Right cardiac atrium (tissue), 5 donors: Measurements from ENCODE around the gene ZRSR2. TPM values are rescaled to one million over a fixed set of nuclear protein-coding genes. Genes with fewer than 3 reads are reported as not detected.
A peak's percentile ranks its signal among the peaks of the same experiment; 100 is the strongest.

ENCODE experiments used
- ATAC-seq, 2 donors: fragments of 200-7000 bp; cut with Tn5 transposase; one replicate each; pipeline versions ENCODE4 v1.8.0 to v1.9.1; 2020; ENCODE audit warnings: moderate library complexity in 2 of 2, mild to moderate bottlenecking in 1 of 2
- DNase-seq, 3 donors: peaks; one replicate each; pipeline ENCODE4 v3.0.0-alpha.2; 2020
- H3K27ac ChIP-seq: one replicate; pipeline ENCODE4 v1.5.1; 2013; ENCODE audit warnings: mild to moderate bottlenecking, low read length, control low read depth, moderate library complexity
- H3K27me3 ChIP-seq: one replicate; pipeline ENCODE4 v1.6.1; 2013; ENCODE audit not compliant: control insufficient read depth, insufficient read depth
- H3K4me1 ChIP-seq: one replicate; pipeline ENCODE4 v1.6.1; 2013; ENCODE audit warnings: low read length; ENCODE audit not compliant: control insufficient read depth, insufficient read depth
- H3K4me3 ChIP-seq: one replicate; pipeline ENCODE4 v1.5.1; 2013; ENCODE audit warnings: low read length, control low read depth
- H3K9me3 ChIP-seq: one replicate; pipeline ENCODE4 v1.6.1; 2013; ENCODE audit warnings: low read length; ENCODE audit not compliant: control insufficient read depth
- WGBS: extraction: QIAGEN DNeasy Blood & Tissue Kit; methylation state at CpG from one replicate; pipeline ENCODE4 v1.1.7; 2013; 5-methylcytosine and 5-hydroxymethylcytosine counted together
- intact Hi-C, 4 donors: fragments of 100-400 bp; cut with DNase I; formaldehyde crosslinking; loops; one replicate each; pipeline versions ENCODE4 v1.11.0 to v1.14.0; 2022 to 2023
- polyA plus RNA-seq: library from polyadenylated mRNA; stranded (reverse); fragments of 200-250 nt; gene quantifications from one replicate; pipeline ENCODE4 v1.2.3, GENCODE V29; 2013
- total RNA-seq, 4 donors: library from RNA; stranded (reverse); fragmentation: NEBNext Ultra II Directional; extraction: Animal tissue kit (Norgen Biotek cat#: 25700); gene quantifications; one replicate each; pipeline ENCODE4 v1.2.1, GENCODE V29; 2021
- donor health status: healthy with polysubstance abuse.
- donor health status: DM: no; HTN: yes; CAD: no.
- donor health status: DM: no; HTN: no; CAD: no.
- donor health status: DM: no; HTN: yes; CAD: no; lungs with severe emphysema.
- donor health status: DM: yes; HTN: yes; CAD: no.

Gene ZRSR2
- total and polyA plus RNA-seq, 5 donors: 6.8 to 13.6 (median 8.3) TPM

DNA sequence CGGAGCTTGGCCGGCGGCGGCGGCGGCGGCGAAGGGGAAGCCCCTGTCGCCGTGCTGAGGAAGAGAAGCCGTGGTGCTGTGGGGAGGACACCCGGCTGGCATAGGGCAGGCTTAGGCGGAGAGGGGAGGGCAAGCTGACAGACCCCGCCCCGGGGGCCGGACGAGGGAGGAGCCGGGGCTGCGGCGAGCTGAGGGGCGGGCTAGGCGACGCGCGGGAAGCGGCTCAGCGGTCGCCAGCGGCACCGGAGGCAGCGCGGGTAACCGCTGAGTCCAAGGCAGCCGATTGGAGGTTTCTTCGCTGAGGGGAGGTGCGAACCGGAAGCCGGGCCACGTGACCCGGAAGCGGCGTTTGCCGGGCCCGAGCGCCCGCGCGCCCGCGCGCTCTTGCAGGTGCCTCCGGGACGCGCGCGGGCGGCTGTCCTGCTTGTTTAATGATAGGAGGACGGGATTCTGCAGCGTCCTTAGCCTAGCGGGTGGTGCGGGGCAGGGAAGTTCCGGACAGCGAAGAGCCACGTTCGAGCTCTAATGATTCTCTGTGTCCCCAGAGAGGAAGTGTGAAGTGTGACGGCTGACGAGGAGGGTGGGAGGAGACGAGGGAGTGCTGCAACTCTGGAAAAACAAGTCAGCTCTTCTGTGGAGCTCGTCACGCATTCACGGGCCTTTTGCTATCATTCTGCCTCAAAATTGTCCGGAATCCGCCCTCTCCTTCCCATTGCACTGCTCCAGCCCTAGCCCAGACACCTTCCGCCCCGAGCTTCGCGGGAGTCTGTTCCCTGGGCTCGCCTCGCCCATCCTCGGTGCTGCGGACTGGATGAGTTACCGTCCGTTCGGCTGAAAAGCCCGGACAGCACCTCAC, 64.7 kb downstream of the ZRSR2 start, which contains the start of gene AP1S2:
Gene AP1S2, minus strand, starts transcription at position 102 of the 856 bp plus-strand sequence. CDS start 2,289 bp downstream, outside the sequence.
- H3K4me1 ChIP-seq: no peaks in the 10 kb centered on the region
- ATAC-seq: peak; percentile 99
- intact Hi-C loops: no loop called here
- peak within 1 kb of the TSS; percentile 98 for H3K4me3 ChIP-seq
- under 1% methylated on average over 79 of the region's 85 CpGs for WGBS
- H3K27me3 ChIP-seq: no peaks in the 10 kb centered on the region
- H3K9me3 ChIP-seq: no peaks in the 10 kb centered on the region
- H3K27ac ChIP-seq: peak within 1 kb of the TSS; percentile 91
- DNase-seq: peak; percentile 95 to 98 (median 96)

DNA sequence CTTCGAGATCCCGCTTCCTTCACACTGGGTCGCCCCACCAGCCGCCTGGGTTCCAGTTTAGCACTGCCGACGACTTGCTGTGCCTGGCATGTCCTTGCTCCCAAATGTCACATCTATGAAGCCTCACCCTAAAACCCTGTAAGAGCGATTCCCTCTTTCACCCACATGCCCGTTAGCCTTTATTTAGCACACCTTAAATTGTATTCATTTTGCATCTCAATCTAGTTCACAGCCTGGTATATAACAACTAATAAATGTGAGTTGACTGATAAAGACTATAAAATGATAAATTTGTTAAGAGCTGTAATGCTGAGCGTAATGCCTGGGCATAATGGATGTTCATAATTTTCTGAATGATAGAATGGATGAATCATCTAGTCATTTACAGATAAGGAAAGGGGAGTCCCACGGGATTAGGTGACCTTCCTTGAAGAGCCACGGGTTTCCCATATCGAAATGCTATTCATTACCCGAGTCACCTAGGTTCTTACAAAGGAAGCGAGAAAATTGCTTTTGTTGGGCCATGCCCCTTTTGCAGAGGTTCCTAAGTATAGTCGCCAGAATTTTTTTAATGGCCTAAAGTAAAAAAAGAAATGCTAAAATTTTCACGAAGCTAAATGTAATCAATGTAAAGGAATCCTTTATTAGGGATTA, 65.4 kb downstream of the ZRSR2 start:
- H3K4me3 ChIP-seq: peak overlapping the region; percentile 44
- no peaks in the 10 kb centered on the region for H3K4me1 ChIP-seq
- H3K9me3 ChIP-seq: no peaks in the 10 kb centered on the region
- peak overlapping the region; percentile 82 for H3K27ac ChIP-seq
- ATAC-seq (no peak), DNase-seq (no peak)
- H3K27me3 ChIP-seq: no peaks in the 10 kb centered on the region
- intact Hi-C loops: no loop called here
- 7% methylated on average over 16 of the region's 16 CpGs for WGBS

DNA sequence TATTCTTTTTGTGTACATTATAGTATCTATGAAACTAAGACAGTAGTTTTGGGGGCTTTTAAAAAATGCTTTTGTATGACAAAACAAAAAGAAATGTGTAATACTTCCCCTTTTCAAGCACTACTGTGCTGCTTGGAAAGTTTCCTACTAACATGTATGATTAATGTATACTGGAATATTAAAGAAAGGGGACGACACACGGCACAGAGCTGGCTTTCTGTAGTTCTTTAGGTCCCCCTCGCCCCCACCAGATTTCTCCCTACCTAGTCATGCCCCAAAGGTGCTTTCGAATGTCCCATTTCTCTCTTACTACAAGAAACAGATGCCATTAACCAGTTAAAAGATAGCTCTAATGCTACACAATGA, 65.9 kb downstream of the ZRSR2 start:
- Histone ChIP-seq H3K9me3 (no peaks in the 10 kb centered on the region), H3K4me1 (no peaks in the 10 kb centered on the region), H3K27me3 (no peaks in the 10 kb centered on the region), H3K4me3 (no peak overlapping the region), H3K27ac (peak overlapping the region; percentile 52)
- intact Hi-C loops: no loop called here
- ATAC-seq: no peak
- 38% methylated on average over 4 of the region's 4 CpGs for WGBS
- no peak for DNase-seq

DNA sequence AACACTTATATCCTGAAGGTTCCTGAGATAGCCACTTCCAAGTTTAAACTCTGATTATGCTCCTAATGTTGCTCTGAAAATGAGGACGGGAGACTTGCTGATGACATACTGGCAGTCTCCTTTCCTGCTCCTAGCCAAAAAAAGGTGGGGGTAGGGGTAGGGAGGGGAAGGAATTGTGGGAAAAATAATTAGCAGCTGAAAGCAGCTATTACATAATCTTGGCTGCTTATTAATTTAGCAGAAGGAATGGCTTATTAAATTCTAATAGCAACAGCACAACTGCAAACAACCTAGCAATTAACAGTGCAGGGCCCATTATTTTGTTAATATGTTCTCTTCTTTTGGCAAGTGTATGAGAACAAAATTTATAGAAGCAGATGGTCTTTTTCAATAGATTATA, 66.4 kb downstream of the ZRSR2 start:
- intact Hi-C loops: no loop called here
- Histone ChIP-seq H3K27me3 (no peaks in the 10 kb centered on the region), H3K4me3 (no peak overlapping the region), H3K4me1 (no peaks in the 10 kb centered on the region), H3K27ac (no peak overlapping the region), H3K9me3 (no peaks in the 10 kb centered on the region)
- DNase-seq (no peak), ATAC-seq (no peak)
- 10% methylated on average over 1 of the region's 1 CpG for WGBS

DNA sequence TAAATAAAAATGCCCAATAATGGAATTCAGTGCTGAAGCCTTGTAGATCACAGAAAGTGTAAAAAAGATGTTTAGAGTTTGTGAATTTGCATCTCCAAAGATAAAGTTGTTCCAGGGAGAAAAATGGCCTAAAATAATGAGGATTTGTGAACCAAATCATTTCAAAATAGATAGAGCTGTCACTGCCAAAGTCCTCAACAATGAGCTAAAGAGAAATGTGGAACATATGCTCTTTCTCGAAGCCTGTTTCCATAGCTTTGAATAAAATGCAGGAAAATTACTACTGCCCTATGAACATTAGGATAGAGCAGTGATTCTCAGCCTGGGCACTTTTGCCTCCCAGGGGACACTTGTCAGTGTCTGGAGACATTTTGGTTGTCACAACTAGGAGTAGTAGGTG, 67.8 kb downstream of the ZRSR2 start:
- intact Hi-C loops: no loop called here
- H3K4me1 ChIP-seq: no peaks in the 10 kb centered on the region
- no peak for ATAC-seq
- H3K27me3 ChIP-seq: no peaks in the 10 kb centered on the region
- no peaks in the 10 kb centered on the region for H3K9me3 ChIP-seq
- 80% methylated on average over 1 of the region's 1 CpG for WGBS
- no peak overlapping the region for H3K4me3 ChIP-seq
- no peak overlapping the region for H3K27ac ChIP-seq
- DNase-seq: no peak

- Histone ChIP-seq H3K4me1 (no peaks in the 10 kb centered on the region), H3K4me3 (no peak overlapping the region), H3K27me3 (no peaks in the 10 kb centered on the region), H3K27ac (no peak overlapping the region), H3K9me3 (no peaks in the 10 kb centered on the region)
- DNase-seq (no peak), ATAC-seq (no peak)
- intact Hi-C loops: no loop called here
- WGBS: 91% methylated on average over 3 of the region's 3 CpGs
Measured at GRCh38 chrX:15860921-15861320, 70.6 kb downstream of the ZRSR2 start.

DNA sequence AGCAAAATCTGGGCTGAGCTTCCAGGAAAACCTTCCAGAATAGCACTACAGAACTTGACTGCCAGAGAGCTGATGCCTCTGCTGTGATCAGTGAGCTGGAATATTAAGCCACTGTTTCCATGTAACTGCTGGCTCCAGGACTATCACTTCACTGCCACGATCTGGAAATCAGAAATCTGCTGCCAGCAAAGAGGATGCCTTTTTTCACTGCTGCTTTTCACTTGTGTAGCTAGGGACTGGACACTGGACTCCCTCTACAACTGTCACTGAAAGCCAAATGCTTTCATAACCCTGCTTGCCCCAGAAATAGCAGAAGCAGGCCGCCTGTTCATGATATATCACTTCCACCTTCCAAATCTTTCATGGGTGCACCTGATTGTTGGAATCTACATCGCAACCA, 73.7 kb downstream of the ZRSR2 start:
- intact Hi-C loops: no loop called here
- no peak for DNase-seq
- H3K27ac ChIP-seq: peak overlapping the region; percentile 64
- H3K27me3 ChIP-seq: no peaks in the 10 kb centered on the region
- no peaks in the 10 kb centered on the region for H3K4me1 ChIP-seq
- ATAC-seq: no peak
- no peaks in the 10 kb centered on the region for H3K9me3 ChIP-seq
- H3K4me3 ChIP-seq: no peak overlapping the region
- WGBS: 42% methylated on average over 3 of the region's 3 CpGs

DNA sequence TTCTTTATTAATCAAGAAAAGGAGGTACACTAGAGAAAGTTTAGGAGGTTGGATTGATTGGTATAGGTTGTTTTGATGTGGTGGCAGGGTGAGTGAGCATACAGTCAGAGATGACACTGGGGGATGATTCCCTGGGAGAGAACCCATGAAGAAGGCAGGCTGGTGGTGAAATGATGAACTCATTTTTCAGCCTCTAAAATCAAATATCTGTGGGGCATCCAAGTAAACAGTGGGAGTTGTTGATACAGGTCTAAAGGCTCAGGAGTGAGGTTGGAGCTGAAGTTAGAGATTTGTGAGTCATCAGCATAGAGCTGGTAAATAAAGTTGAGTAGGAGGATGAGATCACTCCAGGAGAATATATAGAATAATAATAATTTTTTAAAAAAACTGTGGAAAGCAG, 74.3 kb downstream of the ZRSR2 start:
- no peaks in the 10 kb centered on the region for H3K4me1 ChIP-seq
- intact Hi-C loops: no loop called here
- H3K27me3 ChIP-seq: no peaks in the 10 kb centered on the region
- H3K4me3 ChIP-seq: no peak overlapping the region
- H3K27ac ChIP-seq: no peak overlapping the region
- no peak for ATAC-seq
- DNase-seq: no peak
- no peaks in the 10 kb centered on the region for H3K9me3 ChIP-seq

- Histone ChIP-seq H3K4me1 (no peaks in the 10 kb centered on the region), H3K27ac (no peak overlapping the region), H3K4me3 (no peak overlapping the region), H3K27me3 (no peaks in the 10 kb centered on the region), H3K9me3 (no peaks in the 10 kb centered on the region)
- 74% methylated on average over 3 of the region's 3 CpGs for WGBS
- DNase-seq: no peak
- intact Hi-C loops: no loop called here
- no peak for ATAC-seq
Measured at GRCh38 chrX:15866147-15866546, 75.9 kb downstream of the ZRSR2 start.

- intact Hi-C loops: no loop called here
- no peak for ATAC-seq
- no peaks in the 10 kb centered on the region for H3K4me1 ChIP-seq
- 98% methylated on average over 4 of the region's 4 CpGs for WGBS
- no peaks in the 10 kb centered on the region for H3K9me3 ChIP-seq
- H3K27ac ChIP-seq: no peak overlapping the region
- H3K27me3 ChIP-seq: no peaks in the 10 kb centered on the region
- no peak overlapping the region for H3K4me3 ChIP-seq
- DNase-seq: no peak
Measured at GRCh38 chrX:15869695-15870094, 79.4 kb downstream of the ZRSR2 start.

- ATAC-seq (no peak), DNase-seq (no peak)
- intact Hi-C loops: no loop called here
- WGBS: 47% methylated on average over 4 of the region's 4 CpGs
- H3K27me3 ChIP-seq: no peaks in the 10 kb centered on the region
- H3K4me1 ChIP-seq: no peaks in the 10 kb centered on the region
- H3K27ac ChIP-seq: no peak overlapping the region
- no peaks in the 10 kb centered on the region for H3K9me3 ChIP-seq
- H3K4me3 ChIP-seq: no peak overlapping the region
Measured at GRCh38 chrX:15870310-15870709, 80.0 kb downstream of the ZRSR2 start.
